COLO668 (cell line): ENCODE measurements around the gene TRIP12.
"Not testable (repeated sequence)": the region's sequence is repeated elsewhere in the genome, so short reads cannot be mapped to it uniquely, and the experiment has no call there.

Experiments used
- DNase-seq: peaks from one replicate; lab custom pipeline; 2025; ENCODE audit not compliant: unreplicated experiment; lab: John Stamatoyannopoulos, UW

Gene TRIP12

DNA sequence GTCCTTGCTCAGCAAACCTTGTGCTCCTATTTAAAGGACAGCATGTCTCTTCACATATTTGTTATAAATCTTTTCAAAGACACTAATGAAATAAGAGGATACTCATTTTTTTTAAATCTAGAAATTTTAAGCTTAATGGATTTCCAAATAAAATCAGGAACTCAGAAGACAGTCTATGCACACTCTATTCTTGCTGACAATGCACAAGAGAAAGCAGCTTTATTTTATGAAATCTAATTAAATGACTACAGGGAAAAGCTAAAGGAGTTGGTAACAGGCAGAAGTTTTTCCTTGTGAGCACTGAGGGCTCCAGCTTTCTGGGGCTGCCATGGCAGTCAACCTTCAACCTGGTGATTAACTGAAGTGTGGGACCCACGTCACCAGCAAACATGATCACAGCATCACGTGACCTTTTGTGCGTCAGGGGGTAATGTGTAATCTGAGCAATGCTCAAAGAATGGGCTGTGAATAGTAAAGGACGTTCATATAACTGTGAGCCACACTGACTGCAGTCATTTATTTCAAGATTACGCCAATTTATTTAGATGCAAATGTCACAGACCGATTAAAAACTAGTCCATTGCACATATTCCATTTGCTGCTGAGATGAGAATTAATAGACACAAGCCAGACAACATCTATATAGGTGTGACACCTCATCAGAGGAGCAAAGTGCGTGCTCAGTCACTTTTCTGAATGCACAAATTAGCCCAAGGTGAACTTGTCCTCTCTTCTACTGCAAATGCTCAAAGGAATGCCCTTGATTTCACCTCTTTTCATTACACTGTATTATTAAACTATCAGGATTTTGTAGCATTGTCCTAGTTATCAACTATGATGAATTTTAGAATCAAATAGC, 195.9 kb downstream of the TRIP12 start:
- DNase-seq: peak; percentile 11

DNA sequence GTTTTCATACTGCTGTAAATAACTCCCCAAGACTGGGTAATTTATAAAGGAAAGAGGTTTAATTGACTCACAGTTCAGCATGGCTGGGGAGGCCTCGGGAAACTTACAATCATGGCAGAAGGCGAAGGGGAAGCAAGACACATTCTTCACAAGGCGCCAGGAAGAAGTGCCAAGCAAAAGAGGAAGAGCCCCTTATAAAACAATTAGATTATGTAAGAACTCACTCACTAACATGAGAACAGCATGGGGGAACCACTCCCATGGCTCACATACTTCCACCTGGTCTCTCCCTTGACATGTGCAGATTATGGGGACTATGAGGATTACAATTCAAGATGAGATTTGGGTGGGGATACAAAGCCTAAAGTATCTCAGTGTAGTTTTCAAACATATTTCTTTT, 198.6 kb downstream of the TRIP12 start:
- DNase-seq: not testable (repeated sequence)

DNA sequence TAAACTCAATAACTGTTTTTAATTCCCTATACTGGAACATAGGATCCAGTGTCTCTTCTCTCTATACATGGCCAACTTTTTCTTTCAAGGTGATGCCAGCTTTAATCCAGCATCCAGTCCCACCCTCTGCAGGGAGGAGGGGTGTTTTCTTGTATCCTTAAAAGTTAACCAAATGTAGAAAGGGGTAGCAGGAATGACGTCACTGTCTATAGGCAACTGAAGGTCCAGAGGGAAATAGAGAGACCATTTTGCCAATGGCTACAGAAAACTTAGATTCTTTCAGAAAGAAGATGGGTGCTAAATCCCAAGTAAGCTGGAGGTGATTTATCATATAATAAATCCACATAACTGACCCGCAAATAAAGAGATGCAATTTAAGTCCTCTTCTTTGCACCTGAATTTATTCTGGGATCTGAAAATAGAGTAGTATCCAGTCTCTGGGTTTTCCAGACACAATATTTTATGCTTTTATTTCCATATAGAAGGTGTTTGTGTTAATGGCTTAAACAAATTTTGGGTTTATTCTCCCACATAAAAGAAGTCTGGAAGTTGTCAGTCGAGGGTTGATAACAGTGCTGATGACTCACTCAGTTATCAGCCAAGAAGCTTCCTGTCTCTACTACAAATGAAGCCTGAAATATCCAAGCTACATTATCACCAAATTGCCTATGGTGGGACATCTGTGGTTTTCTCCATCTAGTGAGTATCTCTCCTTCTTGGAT, 201.7 kb downstream of the TRIP12 start:
- no peak for DNase-seq

DNA sequence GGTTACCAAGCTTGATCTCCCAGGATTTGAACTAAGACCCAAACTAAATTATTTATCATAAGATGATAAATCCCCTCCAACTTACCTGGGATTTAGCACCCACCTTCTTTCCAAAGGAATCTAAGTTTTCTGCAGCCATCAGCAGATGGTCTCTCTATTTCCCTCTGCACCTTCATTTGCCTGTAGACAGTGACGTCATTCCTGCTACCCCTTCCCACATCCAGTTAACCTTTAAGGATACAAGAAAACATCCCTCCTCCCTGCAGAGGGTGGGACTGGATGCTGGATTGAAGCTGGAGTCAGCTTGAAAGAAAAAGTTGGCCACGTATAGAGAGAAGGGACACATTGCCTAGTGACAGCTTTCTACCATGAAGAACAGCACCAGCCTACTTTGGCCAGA, 203.8 kb downstream of the TRIP12 start:
- no peak for DNase-seq

DNA sequence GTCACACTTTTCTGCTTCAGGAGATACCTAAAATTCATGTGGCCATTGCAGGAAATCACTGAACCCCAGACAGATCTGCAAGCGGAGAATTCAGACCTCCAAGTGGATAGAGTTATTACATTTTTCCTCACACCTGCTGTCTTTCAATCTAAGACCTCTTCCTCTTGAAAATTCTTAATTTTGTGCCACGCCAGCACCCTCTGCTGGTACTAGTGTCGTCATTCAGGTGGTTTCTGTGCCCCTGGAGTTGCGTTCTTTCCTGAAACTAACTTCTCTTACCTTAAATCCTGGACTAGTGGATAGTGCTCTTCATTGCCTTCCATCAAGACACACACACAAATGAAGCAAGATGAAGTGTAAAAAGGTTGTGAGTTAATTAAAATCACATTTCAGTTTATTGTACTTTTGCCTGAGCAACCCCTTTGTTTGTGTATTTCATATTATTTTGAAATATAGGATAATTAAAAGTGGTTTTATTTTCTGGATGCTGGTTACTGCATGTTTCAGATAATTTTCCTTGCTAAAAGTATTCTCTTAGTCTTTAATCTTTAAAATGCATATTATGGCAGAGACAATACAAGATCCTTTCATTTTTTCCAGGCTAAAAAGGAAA, 205.8 kb downstream of the TRIP12 start:
- DNase-seq: peak; percentile 65

DNA sequence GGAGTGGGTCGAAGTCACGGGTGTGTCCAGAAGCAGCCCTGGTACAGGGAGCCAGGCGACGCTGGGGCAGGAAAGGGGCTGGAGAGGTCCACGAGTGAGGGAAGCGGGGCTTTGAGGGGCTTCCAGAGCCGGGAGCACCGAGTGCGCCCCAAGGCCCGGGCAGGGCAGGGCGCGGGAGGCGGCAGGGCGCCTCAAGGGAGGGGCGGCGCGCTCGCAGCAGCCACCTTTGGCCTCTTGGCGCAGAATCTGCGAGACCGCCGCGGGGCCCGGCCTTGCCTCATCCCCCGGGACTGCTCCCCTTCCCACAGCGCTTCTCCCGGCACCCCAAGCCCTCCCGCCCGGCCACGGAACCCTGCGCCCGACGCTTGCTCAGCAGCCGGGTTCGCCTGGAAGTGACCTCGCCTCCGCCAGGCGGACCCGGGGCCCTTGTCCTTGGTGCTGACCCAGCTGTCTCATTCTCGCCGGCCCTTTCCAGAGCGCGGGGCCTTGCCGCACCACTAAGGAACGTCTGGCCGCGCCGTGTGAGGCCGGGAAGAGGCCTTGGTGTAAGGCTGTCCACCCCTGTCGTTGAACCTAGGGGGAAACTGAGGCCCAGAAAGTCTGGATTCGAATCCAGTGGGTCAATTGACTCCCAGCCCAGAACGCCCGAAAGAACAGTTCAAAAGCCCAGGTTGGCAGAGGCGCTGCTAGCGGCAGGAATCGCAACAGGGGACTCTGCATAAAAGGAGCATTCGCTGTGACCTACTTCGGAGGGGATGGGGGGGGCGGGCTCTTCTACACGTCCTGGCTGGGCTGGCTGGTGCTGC, 206.9 kb downstream of the TRIP12 start:
- peak; percentile 49 for DNase-seq

DNA sequence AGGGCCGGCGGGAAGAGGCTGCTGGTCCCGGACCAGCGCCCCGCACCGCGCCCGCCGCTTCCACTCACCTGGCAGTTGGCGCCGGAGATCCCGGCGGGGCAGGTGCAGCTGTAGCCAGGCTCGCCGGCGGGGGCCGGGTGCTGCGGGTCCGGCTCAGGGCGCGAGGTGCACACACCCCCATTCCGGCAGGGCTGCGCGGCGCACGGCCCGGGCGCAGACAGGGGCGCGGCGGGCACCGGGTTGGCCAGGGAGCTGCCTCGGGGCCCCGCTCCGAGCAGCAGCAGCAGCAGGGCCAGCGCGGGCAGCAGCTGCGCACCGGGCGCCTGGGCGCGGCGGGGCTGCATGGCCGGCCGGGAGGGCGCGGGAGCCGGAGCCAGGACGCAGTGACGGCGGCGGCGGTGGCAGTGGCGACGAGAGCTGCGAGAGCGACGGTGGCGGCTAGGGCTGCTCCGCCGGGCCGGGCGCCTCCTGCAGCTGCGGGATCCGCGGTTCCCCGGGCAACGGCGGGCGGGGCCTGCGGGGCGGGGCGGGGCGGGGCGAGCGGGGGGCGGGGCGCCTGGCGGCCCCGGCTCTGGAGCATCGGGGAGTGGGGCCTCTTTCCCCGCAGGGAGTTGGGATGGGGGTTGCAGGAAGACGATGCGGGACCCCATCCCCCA, 207.6 kb downstream of the TRIP12 start, which contains the start of gene DNER:
DNER (minus strand) TSS at position 476 of the 656 bp plus-strand sequence; CDS start at position 344, 132 bp downstream.
- DNase-seq: peak; percentile 84
